ENCODE results near the gene ZBTB7C.

ZBTB7C gene

GRCh38 chr18:48244530-48244929 lies 164.7 kb downstream of the ZBTB7C start:
- no peak for DNase-seq

- no peak for DNase-seq
Observed at GRCh38 chr18:48238636-48239035, 170.5 kb downstream of the ZBTB7C start.

- DNase-seq, result no peak
Observed at GRCh38 chr18:48238206-48238605, 171.0 kb downstream of the ZBTB7C start.

- DNase-seq, result no peak
Observed at GRCh38 chr18:48236822-48237221, 172.4 kb downstream of the ZBTB7C start.

- peak; percentile 52 for DNase-seq
Observed at GRCh38 chr18:48230467-48231113, 178.6 kb downstream of the ZBTB7C start.

GRCh38 chr18:48229552-48229981 lies 179.6 kb downstream of the ZBTB7C start:
- DNase-seq, result no peak

- DNase-seq, result no peak
Observed at GRCh38 chr18:48228841-48229240, 180.3 kb downstream of the ZBTB7C start.

GRCh38 chr18:48228301-48228715 lies 180.9 kb downstream of the ZBTB7C start:
- DNase-seq, result no peak

GRCh38 chr18:48227206-48227605 lies 182.0 kb downstream of the ZBTB7C start:
- DNase-seq, result no peak

- no peak for DNase-seq
Observed at GRCh38 chr18:48226401-48226800, 182.8 kb downstream of the ZBTB7C start.

- peak; percentile 51 for DNase-seq
Observed at GRCh38 chr18:48222118-48222517, 187.1 kb downstream of the ZBTB7C start.

GRCh38 chr18:48219810-48220499 lies 189.2 kb downstream of the ZBTB7C start:
- no peak for DNase-seq

- no peak for DNase-seq
Observed at GRCh38 chr18:48219037-48219809, 190.0 kb downstream of the ZBTB7C start.

GRCh38 chr18:48218285-48219022 lies 190.7 kb downstream of the ZBTB7C start:
- DNase-seq, result no peak

GRCh38 chr18:48217258-48218250 lies 191.6 kb downstream of the ZBTB7C start:
- no peak for DNase-seq

- no peak for DNase-seq
Observed at GRCh38 chr18:48216639-48217257, 192.4 kb downstream of the ZBTB7C start.

- no peak for DNase-seq
Observed at GRCh38 chr18:48215876-48216638, 193.1 kb downstream of the ZBTB7C start.

GRCh38 chr18:48213791-48214190 lies 195.4 kb downstream of the ZBTB7C start:
- no peak for DNase-seq

GRCh38 chr18:48208432-48209140 lies 200.6 kb downstream of the ZBTB7C start:
- no peak for DNase-seq

GRCh38 chr18:48207733-48208132 lies 201.4 kb downstream of the ZBTB7C start:
- no peak for DNase-seq
